HL-60/S4 (cell line): ENCODE results near the gene PRTN3.

Source experiments
- in situ Hi-C: fragments of 300-500 bp; cut with MboI; formaldehyde crosslinking; loops from 2 replicates; pipeline ENCODE4 v1.14.3; 2022; ENCODE audit warnings: low sequenced_read_pairs

Gene PRTN3

DNA sequence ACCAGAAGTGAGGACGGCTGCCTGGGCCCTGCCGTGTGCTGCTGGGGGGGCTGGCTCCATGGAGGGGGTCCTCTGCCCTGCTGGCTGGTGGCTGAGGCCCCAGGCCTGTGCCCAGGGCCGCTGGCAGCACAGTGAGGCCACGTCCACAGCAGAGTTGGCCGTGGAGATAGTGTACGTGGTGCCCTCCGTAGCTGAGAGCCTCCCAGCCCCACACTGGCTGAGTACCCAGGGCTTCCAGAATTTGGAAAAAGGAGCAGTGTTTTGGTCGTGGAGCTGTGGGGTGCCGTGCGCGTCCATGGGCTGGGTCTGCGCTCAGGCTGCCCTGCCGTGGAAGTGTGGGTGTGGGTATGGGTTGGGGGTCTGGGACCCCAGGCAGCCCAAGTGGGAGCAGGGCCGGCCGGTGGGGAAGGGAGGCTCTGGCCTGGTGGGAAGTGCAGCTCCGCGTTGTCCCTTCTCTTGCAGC lies 37.7 kb upstream of the PRTN3 start:
- in situ Hi-C loops: no loop called here

GRCh38 chr19:803686-804418 lies 36.9 kb upstream of the PRTN3 start:
- in situ Hi-C loops: no loop called here

GRCh38 chr19:804419-805165 lies 36.2 kb upstream of the PRTN3 start:
- in situ Hi-C loops: no loop called here

- in situ Hi-C loops: no loop called here
Measured at GRCh38 chr19:805166-805551, 35.6 kb upstream of the PRTN3 start.

GRCh38 chr19:805600-806550 lies 34.9 kb upstream of the PRTN3 start:
- in situ Hi-C loops: no loop called here

GRCh38 chr19:806815-807421 lies 33.9 kb upstream of the PRTN3 start:
- in situ Hi-C loops: no loop called here

DNA sequence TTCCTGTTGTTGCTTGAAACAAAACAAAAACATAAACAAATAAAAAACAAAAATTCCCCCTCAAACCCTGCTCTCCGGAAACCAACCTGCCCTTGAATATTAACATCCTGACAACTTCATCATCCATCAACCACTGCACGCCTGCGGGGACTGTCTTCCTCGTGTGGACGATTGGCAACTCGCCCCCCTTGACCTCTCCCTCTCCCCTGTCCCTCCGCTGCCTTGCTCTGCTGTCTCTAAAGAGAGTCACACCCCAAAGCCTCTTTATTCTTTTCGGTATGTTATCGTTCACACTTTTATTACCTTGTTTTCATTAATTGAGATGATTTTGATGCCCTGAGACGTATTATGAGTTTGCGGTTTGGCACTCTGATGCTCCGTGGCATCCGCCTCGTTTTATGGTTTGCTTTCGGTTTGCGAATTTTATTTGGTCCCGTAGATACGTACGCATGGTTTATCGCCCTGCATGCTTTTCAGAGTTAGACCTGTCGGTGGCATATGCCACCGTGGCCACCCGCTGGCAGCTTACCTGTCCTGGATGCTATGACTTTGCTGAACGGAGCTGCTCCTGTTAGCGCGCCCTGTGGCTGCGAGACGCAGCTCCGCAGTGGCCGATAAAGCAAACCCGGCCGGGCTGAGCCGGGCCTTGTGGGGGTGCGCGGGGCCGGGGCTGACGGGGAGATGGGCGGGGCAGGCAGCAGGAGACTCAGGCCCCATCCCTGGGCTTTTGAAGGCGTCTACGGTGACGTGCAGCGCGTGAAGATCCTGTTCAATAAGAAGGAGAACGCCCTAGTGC lies 33.0 kb upstream of the PRTN3 start:
- in situ Hi-C loops: no loop called here

GRCh38 chr19:808423-808775 lies 32.4 kb upstream of the PRTN3 start:
- in situ Hi-C loops: no loop called here

- in situ Hi-C loops: no loop called here
Measured at GRCh38 chr19:810077-810855, 30.5 kb upstream of the PRTN3 start.

- in situ Hi-C loops: no loop called here
Measured at GRCh38 chr19:810883-811489, 29.8 kb upstream of the PRTN3 start.

- in situ Hi-C loops: no loop called here
Measured at GRCh38 chr19:811506-812048, 29.2 kb upstream of the PRTN3 start.

DNA sequence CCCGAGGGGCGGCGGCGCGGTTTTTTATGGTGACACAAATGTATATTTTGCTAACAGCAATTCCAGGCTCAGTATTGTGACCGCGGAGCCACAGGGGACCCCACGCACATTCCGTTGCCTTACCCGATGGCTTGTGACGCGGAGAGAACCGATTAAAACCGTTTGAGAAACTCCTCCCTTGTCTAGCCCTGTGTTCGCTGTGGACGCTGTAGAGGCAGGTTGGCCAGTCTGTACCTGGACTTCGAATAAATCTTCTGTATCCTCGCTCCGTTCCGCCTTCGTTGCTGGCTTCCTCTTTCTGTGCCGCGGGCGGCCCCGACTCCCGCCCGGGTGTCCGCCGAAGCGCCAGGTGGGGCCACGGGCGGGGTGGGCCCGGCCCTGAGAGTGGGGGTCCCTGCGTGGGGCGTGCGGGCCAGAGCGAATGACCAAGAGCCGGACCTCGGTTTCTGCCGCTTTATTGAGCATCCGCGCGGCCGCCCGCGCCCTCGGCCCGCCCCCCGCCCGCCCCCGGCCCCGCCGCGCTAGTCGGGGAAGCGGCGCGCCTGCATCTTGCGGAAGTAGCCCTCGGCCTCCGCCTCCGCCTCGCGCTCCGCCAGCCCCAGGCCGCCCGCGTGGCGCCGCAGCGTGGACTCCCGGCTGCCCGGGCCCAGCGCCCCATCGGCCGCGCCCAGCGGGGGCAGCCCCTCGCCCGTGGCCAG lies 28.6 kb upstream of the PRTN3 start:
- in situ Hi-C loops: no loop called here

DNA sequence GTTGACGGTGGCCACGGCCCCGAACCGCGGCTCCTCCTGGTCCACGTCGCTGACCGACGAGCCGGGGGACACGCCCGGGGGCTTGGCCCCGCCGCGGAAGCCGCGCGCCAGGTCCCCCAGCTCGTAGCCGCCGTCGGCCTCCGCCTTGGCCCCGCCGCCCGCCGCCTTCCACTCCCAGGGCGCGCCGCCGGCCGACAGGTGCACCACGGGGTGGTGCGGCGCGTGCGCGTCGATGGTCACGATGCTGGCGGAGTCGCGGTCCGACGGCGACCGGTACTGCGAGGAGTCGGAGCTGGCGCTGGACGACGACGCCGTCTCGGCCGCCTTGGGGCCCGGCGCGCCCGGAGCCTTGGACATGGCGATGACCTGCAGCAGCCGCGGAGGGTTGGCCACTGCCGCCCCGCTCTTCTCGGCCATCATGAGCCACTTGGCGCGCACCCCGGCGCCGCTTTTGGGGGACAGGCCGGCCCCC lies 28.0 kb upstream of the PRTN3 start:
- in situ Hi-C loops: no loop called here

GRCh38 chr19:813219-814151 lies 27.3 kb upstream of the PRTN3 start:
- in situ Hi-C loops: no loop called here

DNA sequence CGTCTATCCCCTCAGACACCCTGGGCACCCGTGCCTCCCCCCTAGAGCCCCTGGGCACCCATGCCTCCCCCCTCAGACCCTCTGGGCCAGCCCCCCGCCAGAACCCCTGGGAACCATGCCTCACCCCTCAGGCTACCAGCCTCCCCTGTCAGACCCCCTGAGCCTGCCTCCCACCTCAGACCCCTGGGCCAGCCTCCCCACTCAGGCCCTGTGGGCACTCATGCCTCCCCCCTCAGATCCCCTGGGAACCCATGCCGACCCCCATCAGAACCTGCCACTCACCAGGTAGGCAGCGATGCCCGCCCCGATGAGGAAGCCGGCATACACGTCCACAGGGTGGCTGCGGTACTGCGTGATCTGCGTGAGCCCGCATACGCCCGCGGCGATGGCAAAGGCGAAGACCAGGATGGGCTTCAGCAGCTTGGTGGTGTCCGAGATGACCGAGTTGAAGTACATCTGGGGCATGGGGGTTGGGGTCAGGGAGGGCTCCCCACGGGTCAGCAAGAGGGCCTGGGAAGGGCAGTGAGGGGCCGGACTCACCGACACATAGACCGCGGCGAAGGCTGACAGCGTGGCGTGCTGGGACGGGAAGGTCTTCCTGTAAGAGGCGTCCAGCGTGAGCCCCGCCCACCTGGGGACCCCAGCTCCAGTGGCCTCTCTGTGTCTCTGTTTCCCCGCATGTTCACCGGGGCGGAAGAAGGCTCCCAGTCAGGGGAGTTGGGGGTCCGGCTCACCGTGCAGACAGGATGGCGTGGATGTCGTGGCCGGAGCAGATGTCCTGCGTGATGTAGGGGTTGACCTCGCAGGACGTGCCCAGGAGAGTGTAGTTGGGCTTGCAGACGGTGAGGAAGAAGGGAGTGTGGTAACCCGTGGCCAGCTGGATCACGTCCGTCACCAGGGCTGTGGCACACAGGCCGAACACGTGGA lies 26.4 kb upstream of the PRTN3 start:
- in situ Hi-C loops: no loop called here
